ENCODE measurements around the gene OGG1.
A peak's percentile ranks its signal among the peaks of the same experiment; 100 is the strongest.

The OGG1 gene

DNA sequence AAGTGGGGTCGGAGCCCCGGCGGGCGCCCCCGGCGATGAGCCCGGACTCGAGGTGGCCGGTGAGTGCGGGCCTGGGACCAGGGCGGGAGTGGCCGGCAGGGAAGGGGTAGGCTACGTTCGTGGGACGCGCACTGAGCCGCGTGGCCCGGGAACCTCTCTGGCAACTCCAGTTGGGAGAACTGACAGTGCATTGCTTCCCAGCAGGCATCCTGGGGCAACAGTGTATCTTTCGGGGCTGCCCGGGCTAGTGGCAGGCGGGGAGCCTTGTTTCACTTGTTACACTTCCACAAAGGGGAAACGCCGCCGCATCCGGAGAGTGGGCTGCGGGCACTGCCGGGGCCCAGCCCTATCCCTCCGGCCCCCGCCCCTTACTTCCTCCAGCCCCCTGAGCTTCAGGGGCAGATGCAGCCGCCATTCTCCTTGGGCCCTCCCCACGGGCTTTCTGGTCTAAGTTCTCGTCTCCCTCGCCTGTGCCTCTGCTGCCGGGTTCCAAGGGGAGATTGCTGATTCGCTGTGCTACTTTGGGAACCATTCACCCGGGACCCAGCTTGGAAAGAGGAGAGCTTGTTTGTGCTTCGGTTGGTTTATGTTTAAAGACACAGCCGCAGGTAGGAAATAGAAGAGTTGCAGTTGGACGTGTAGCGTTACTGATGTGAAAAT is 17.5 kb upstream of the OGG1 start:
- Histone ChIP-seq H2BK12ac (ENCODE audit: low read length in 2 of 2) (no peak overlapping the region), H3K4me1 (ENCODE audit: control insufficient read depth, insufficient read depth, low read depth, low read length) (peaks cover 14% of the 10 kb centered on the region), H2AFZ (ENCODE audit: low read depth, low read length) (peak overlapping the region; percentile 62), H3K18ac (ENCODE audit: low read depth in 1 of 2, low read length in 2 of 2) (no peak overlapping the region), H3K79me1 (replicated peaks; ENCODE audit: low read length, poor library complexity, severe bottlenecking) (peaks cover 9% of the 10 kb centered on the region), H3K9me3 (ENCODE audit: control insufficient read depth, low read length) (no peaks in the 10 kb centered on the region), H3K27me3 (ENCODE audit: control insufficient read depth in 1 of 2, insufficient read depth in 1 of 2, low read length in 2 of 2) (peaks cover 0 to 6% of the 10 kb centered on the region in 2 experiments), H2BK15ac (ENCODE audit: low read depth, poor library complexity, severe bottlenecking) (peak overlapping the region; percentile 41), H2BK120ac (ENCODE audit: low read depth, low read length) (no peak overlapping the region), H3K14ac (ENCODE audit: low read length in 2 of 2) (no peak overlapping the region), H3K4ac (ENCODE audit: low read depth in 1 of 2, low read length in 2 of 2) (peak overlapping the region; percentile 13 to 22), H2AK5ac (ENCODE audit: low read length, severe bottlenecking) (no peak overlapping the region), H3K36me3 (ENCODE audit: control insufficient read depth in 1 of 2, insufficient read depth in 2 of 2, low read depth in 1 of 2, low read length in 2 of 2) (peaks cover 23 to 30% of the 10 kb centered on the region in 2 experiments), H3K4me2 (ENCODE audit: low read length, poor library complexity, severe bottlenecking) (peak overlapping the region; percentile 81), H2BK5ac (ENCODE audit: low read depth, low read length, poor library complexity, severe bottlenecking) (no peak overlapping the region), H3K9ac (ENCODE audit: low read length) (peak overlapping the region; percentile 100), H3K23ac (ENCODE audit: low read length in 2 of 2) (no peak overlapping the region), H4K8ac (ENCODE audit: low read length) (peak overlapping the region; percentile 27), H3K4me3 (ENCODE audit: insufficient read depth in 1 of 2, low read depth in 1 of 2, low read length in 2 of 2) (peak overlapping the region; percentile 88), H3K27ac (ENCODE audit: low read length, poor library complexity, severe bottlenecking) (no peak overlapping the region), H4K91ac (ENCODE audit: low read length) (peak overlapping the region; percentile 74)
- DNase-seq = peak; percentile 46
- WGBS = 7% methylated on average over 41 of the region's 41 CpGs

GRCh38 chr3:9732740-9733115 is 17.0 kb upstream of the OGG1 start:
- no peak overlapping the region for H2BK5ac ChIP-seq (ENCODE audit: low read depth, low read length, poor library complexity, severe bottlenecking)
- H2BK15ac ChIP-seq (ENCODE audit: low read depth, poor library complexity, severe bottlenecking) = no peak overlapping the region
- H3K27me3 ChIP-seq (ENCODE audit: control insufficient read depth in 1 of 2, insufficient read depth in 1 of 2, low read length in 2 of 2) = peaks cover 0 to 3% of the 10 kb centered on the region in 2 experiments
- H3K79me1 ChIP-seq (replicated peaks; ENCODE audit: low read length, poor library complexity, severe bottlenecking) = peaks cover 9% of the 10 kb centered on the region
- H3K4me1 ChIP-seq (ENCODE audit: control insufficient read depth, insufficient read depth, low read depth, low read length) = peaks cover 14% of the 10 kb centered on the region
- peak overlapping the region; percentile 81 for H3K4me2 ChIP-seq (ENCODE audit: low read length, poor library complexity, severe bottlenecking)
- no peak overlapping the region for H2AK5ac ChIP-seq (ENCODE audit: low read length, severe bottlenecking)
- H4K91ac ChIP-seq (ENCODE audit: low read length) = no peak overlapping the region
- H4K8ac ChIP-seq (ENCODE audit: low read length) = no peak overlapping the region
- H3K4me3 ChIP-seq (ENCODE audit: insufficient read depth in 1 of 2, low read depth in 1 of 2, low read length in 2 of 2) = peak overlapping the region; percentile 88
- no peak overlapping the region for H3K27ac ChIP-seq (ENCODE audit: low read length, poor library complexity, severe bottlenecking)
- H2BK12ac ChIP-seq (ENCODE audit: low read length in 2 of 2) = no peak overlapping the region
- H3K23ac ChIP-seq (ENCODE audit: low read length in 2 of 2) = no peak overlapping the region
- peak; percentile 18 for DNase-seq
- H2AFZ ChIP-seq (ENCODE audit: low read depth, low read length) = no peak overlapping the region
- no peak overlapping the region for H3K18ac ChIP-seq (ENCODE audit: low read depth in 1 of 2, low read length in 2 of 2)
- no peak overlapping the region for H3K4ac ChIP-seq (ENCODE audit: low read depth in 1 of 2, low read length in 2 of 2)
- WGBS = 58% methylated on average over 4 of the region's 7 CpGs
- no peaks in the 10 kb centered on the region for H3K9me3 ChIP-seq (ENCODE audit: control insufficient read depth, low read length)
- no peak overlapping the region for H3K14ac ChIP-seq (ENCODE audit: low read length in 2 of 2)
- peaks cover 28 to 36% of the 10 kb centered on the region in 2 experiments for H3K36me3 ChIP-seq (ENCODE audit: control insufficient read depth in 1 of 2, insufficient read depth in 2 of 2, low read depth in 1 of 2, low read length in 2 of 2)
- H3K9ac ChIP-seq (ENCODE audit: low read length) = peak overlapping the region; percentile 100
- no peak overlapping the region for H2BK120ac ChIP-seq (ENCODE audit: low read depth, low read length)

DNA sequence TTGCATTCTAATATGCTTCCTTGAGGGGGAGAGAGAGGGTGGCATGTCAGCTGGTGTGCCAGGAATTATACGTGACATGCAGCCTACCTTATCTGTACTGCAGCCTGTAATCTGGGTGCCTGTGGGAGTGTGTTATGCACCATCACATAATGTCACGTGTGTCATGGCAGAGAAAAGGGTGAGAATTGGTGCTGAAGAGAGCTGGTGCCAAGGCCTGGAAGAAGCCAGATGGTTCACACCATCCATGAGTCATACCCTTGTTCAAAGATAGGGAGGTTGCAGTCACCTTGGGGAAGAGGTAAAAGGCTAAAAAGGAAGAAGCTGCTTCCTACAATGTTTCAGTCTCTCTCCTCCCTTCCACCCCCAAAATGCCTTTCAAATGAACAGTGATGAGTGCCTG is 12.9 kb upstream of the OGG1 start:
- H3K9me3 ChIP-seq (ENCODE audit: control insufficient read depth, low read length) = no peaks in the 10 kb centered on the region
- no peak overlapping the region for H3K23ac ChIP-seq (ENCODE audit: low read length in 2 of 2)
- H4K91ac ChIP-seq (ENCODE audit: low read length) = no peak overlapping the region
- no peak overlapping the region for H3K4me3 ChIP-seq (ENCODE audit: insufficient read depth in 1 of 2, low read depth in 1 of 2, low read length in 2 of 2)
- no peak overlapping the region for H3K9ac ChIP-seq (ENCODE audit: low read length)
- H2BK120ac ChIP-seq (ENCODE audit: low read depth, low read length) = no peak overlapping the region
- H2BK5ac ChIP-seq (ENCODE audit: low read depth, low read length, poor library complexity, severe bottlenecking) = no peak overlapping the region
- no peak overlapping the region for H3K14ac ChIP-seq (ENCODE audit: low read length in 2 of 2)
- H3K36me3 ChIP-seq (ENCODE audit: control insufficient read depth in 1 of 2, insufficient read depth in 2 of 2, low read depth in 1 of 2, low read length in 2 of 2) = peaks cover 65 to 77% of the 10 kb centered on the region in 2 experiments
- peaks cover 43% of the 10 kb centered on the region for H3K79me1 ChIP-seq (replicated peaks; ENCODE audit: low read length, poor library complexity, severe bottlenecking)
- H3K27ac ChIP-seq (ENCODE audit: low read length, poor library complexity, severe bottlenecking) = no peak overlapping the region
- H3K4ac ChIP-seq (ENCODE audit: low read depth in 1 of 2, low read length in 2 of 2) = no peak overlapping the region
- no peak for DNase-seq
- no peak overlapping the region for H4K8ac ChIP-seq (ENCODE audit: low read length)
- H2BK15ac ChIP-seq (ENCODE audit: low read depth, poor library complexity, severe bottlenecking) = no peak overlapping the region
- H2AK5ac ChIP-seq (ENCODE audit: low read length, severe bottlenecking) = no peak overlapping the region
- peaks cover 11% of the 10 kb centered on the region for H3K4me1 ChIP-seq (ENCODE audit: control insufficient read depth, insufficient read depth, low read depth, low read length)
- WGBS = 86% methylated on average over 2 of the region's 2 CpGs
- H3K27me3 ChIP-seq (ENCODE audit: control insufficient read depth in 1 of 2, insufficient read depth in 1 of 2, low read length in 2 of 2) = no peaks in the 10 kb centered on the region
- no peak overlapping the region for H3K4me2 ChIP-seq (ENCODE audit: low read length, poor library complexity, severe bottlenecking)
- no peak overlapping the region for H3K18ac ChIP-seq (ENCODE audit: low read depth in 1 of 2, low read length in 2 of 2)
- no peak overlapping the region for H2AFZ ChIP-seq (ENCODE audit: low read depth, low read length)
- H2BK12ac ChIP-seq (ENCODE audit: low read length in 2 of 2) = no peak overlapping the region

- WGBS = 97% methylated on average over 15 of the region's 15 CpGs
- Histone ChIP-seq H2AK5ac (ENCODE audit: low read length, severe bottlenecking) (no peak overlapping the region), H3K14ac (ENCODE audit: low read length in 2 of 2) (no peak overlapping the region), H2BK12ac (ENCODE audit: low read length in 2 of 2) (no peak overlapping the region), H3K27me3 (ENCODE audit: control insufficient read depth in 1 of 2, insufficient read depth in 1 of 2, low read length in 2 of 2) (no peaks in the 10 kb centered on the region), H3K27ac (ENCODE audit: low read length, poor library complexity, severe bottlenecking) (no peak overlapping the region), H2AFZ (ENCODE audit: low read depth, low read length) (no peak overlapping the region), H3K36me3 (ENCODE audit: control insufficient read depth in 1 of 2, insufficient read depth in 2 of 2, low read depth in 1 of 2, low read length in 2 of 2) (peaks cover 83 to 97% of the 10 kb centered on the region in 2 experiments), H3K4me3 (ENCODE audit: insufficient read depth in 1 of 2, low read depth in 1 of 2, low read length in 2 of 2) (no peak overlapping the region), H3K18ac (ENCODE audit: low read depth in 1 of 2, low read length in 2 of 2) (no peak overlapping the region), H3K9ac (ENCODE audit: low read length) (no peak overlapping the region), H3K9me3 (ENCODE audit: control insufficient read depth, low read length) (no peaks in the 10 kb centered on the region), H3K23ac (ENCODE audit: low read length in 2 of 2) (no peak overlapping the region), H3K79me1 (replicated peaks; ENCODE audit: low read length, poor library complexity, severe bottlenecking) (peaks cover 52% of the 10 kb centered on the region), H3K4ac (ENCODE audit: low read depth in 1 of 2, low read length in 2 of 2) (no peak overlapping the region), H2BK120ac (ENCODE audit: low read depth, low read length) (no peak overlapping the region), H4K8ac (ENCODE audit: low read length) (no peak overlapping the region), H2BK5ac (ENCODE audit: low read depth, low read length, poor library complexity, severe bottlenecking) (no peak overlapping the region), H3K4me2 (ENCODE audit: low read length, poor library complexity, severe bottlenecking) (no peak overlapping the region), H4K91ac (ENCODE audit: low read length) (peak overlapping the region; percentile 13), H2BK15ac (ENCODE audit: low read depth, poor library complexity, severe bottlenecking) (no peak overlapping the region), H3K4me1 (ENCODE audit: control insufficient read depth, insufficient read depth, low read depth, low read length) (peaks cover under 1% of the 10 kb centered on the region)
- DNase-seq = no peak
These were observed 10.6 kb upstream of the OGG1 start for GRCh38 chr3:9739181-9739580.
